Globus pallidus (tissue), 1 donor: ENCODE measurements around the gene PPP2R5E.

Experiments
- DNase-seq: peaks from one replicate; pipeline ENCODE4 v3.0.0-alpha.2; 2015; ENCODE audit warnings: low spot score

Gene PPP2R5E

GRCh38 chr14:63470962-63471793 is 72.0 kb downstream of the PPP2R5E start:
- no peak for DNase-seq

- no peak for DNase-seq
Measured at GRCh38 chr14:63468294-63468693, 74.9 kb downstream of the PPP2R5E start.

- no peak for DNase-seq
Measured at GRCh38 chr14:63467440-63468072, 75.6 kb downstream of the PPP2R5E start.

GRCh38 chr14:63465347-63465746 is 77.8 kb downstream of the PPP2R5E start:
- DNase-seq = no peak

- DNase-seq = no peak
Measured at GRCh38 chr14:63460680-63461369, 82.4 kb downstream of the PPP2R5E start.

- DNase-seq = no peak
Measured at GRCh38 chr14:63459738-63460137, 83.4 kb downstream of the PPP2R5E start.

- no peak for DNase-seq
Measured at GRCh38 chr14:63457498-63457897, 85.7 kb downstream of the PPP2R5E start.

- no peak for DNase-seq
Measured at GRCh38 chr14:63454863-63455622, 88.1 kb downstream of the PPP2R5E start.

- no peak for DNase-seq
Measured at GRCh38 chr14:63454436-63454835, 88.7 kb downstream of the PPP2R5E start.

- DNase-seq = no peak
Measured at GRCh38 chr14:63453443-63453936, 89.7 kb downstream of the PPP2R5E start.

- DNase-seq = no peak
Measured at GRCh38 chr14:63452796-63453195, 90.4 kb downstream of the PPP2R5E start.

GRCh38 chr14:63448841-63449240 is 94.3 kb downstream of the PPP2R5E start:
- DNase-seq = no peak

GRCh38 chr14:63444588-63444987 is 98.6 kb downstream of the PPP2R5E start:
- no peak for DNase-seq

- DNase-seq = no peak
Measured at GRCh38 chr14:63443988-63444387, 99.2 kb downstream of the PPP2R5E start.

- DNase-seq = no peak
Measured at GRCh38 chr14:63443361-63443760, 99.8 kb downstream of the PPP2R5E start.

- DNase-seq = peak; percentile 48
Measured at GRCh38 chr14:63438065-63438757, 105.0 kb downstream of the PPP2R5E start.

GRCh38 chr14:63436286-63437098 is 106.7 kb downstream of the PPP2R5E start:
- DNase-seq = no peak

- DNase-seq = peak; percentile 75
Measured at GRCh38 chr14:63435838-63436237, 107.3 kb downstream of the PPP2R5E start.

GRCh38 chr14:63435204-63435603 is 108.0 kb downstream of the PPP2R5E start:
- no peak for DNase-seq

GRCh38 chr14:63432888-63433552 is 110.2 kb downstream of the PPP2R5E start:
- no peak for DNase-seq
